ENCODE data around the gene MON2. TPM values are rescaled to one million over a fixed set of nuclear protein-coding genes. Genes with fewer than 3 reads are reported as not detected.
A peak's percentile ranks its signal among the peaks of the same experiment; 100 is the strongest.

MON2 gene
- total and polyA plus RNA-seq, 12 donors, result 13.9 to 78.2 (median 41.4) TPM

GRCh38 chr12:62588916-62589315 lies 122.3 kb downstream of the MON2 start:
- TF ChIP-seq CTCF (IDR thresholded peaks at IDR 0.05) (no peak), POLR2A (IDR thresholded peaks at IDR 0.05) (no peak)
- WGBS, 4 donors, result 96 to 100% (median 100%) methylated on average over 1 of the region's 1 CpG
- Histone ChIP-seq H3K27me3 (no peaks in the 10 kb centered on the region), H3K27ac (no peak overlapping the region), H3K9me3 (replicated peaks in 1 of 3) (no peaks in the 10 kb centered on the region), H3K4me3 (no peak overlapping the region), H3K36me3 (replicated peaks in 1 of 2) (peaks cover 0 to 9% of the 10 kb centered on the region in 2 donors), H3K4me1 (replicated peaks in 1 of 2) (no peaks in the 10 kb centered on the region)
- DNase-seq, result no peak
- intact Hi-C loops (cut with DNase I), result no loop called here

GRCh38 chr12:62597253-62597652 lies 130.6 kb downstream of the MON2 start:
- Histone ChIP-seq H3K4me3 (no peak overlapping the region), H3K9me3 (replicated peaks in 1 of 3) (no peaks in the 10 kb centered on the region)

GRCh38 chr12:62598846-62599245 lies 132.2 kb downstream of the MON2 start:
- Histone ChIP-seq H3K27me3 (no peaks in the 10 kb centered on the region), H3K4me3 (no peak overlapping the region), H3K4me1 (replicated peaks in 1 of 2) (peaks cover 6 to 8% of the 10 kb centered on the region in 2 donors), H3K27ac (no peak overlapping the region), H3K36me3 (replicated peaks in 1 of 2) (no peaks in the 10 kb centered on the region), H3K9me3 (replicated peaks in 1 of 3) (no peaks in the 10 kb centered on the region)
- DNase-seq, result no peak
- WGBS, 4 donors, result 93 to 97% (median 96%) methylated on average over 3 of the region's 3 CpGs
- TF ChIP-seq POLR2A (IDR thresholded peaks at IDR 0.05), result no peak
- TF ChIP-seq CTCF (IDR thresholded peaks at IDR 0.05), result no peak
- intact Hi-C loops (cut with DNase I), result no loop called here

More at GRCh38 chr12:62597253-62597652, 130.6 kb downstream of the MON2 start:
- no peak for DNase-seq
- TF ChIP-seq POLR2A (IDR thresholded peaks at IDR 0.05) (no peak), CTCF (IDR thresholded peaks at IDR 0.05) (no peak)
- WGBS, 4 donors, result 96 to 98% (median 98%) methylated on average over 3 of the region's 3 CpGs
- H3K27ac ChIP-seq, result no peak overlapping the region
- H3K4me1 ChIP-seq (replicated peaks in 1 of 2), result peaks cover 6 to 8% of the 10 kb centered on the region in 2 donors
- H3K36me3 ChIP-seq (replicated peaks in 1 of 2), result peaks cover 0 to 8% of the 10 kb centered on the region in 2 donors
- H3K27me3 ChIP-seq, result no peaks in the 10 kb centered on the region
- intact Hi-C loops (cut with DNase I), result no loop called here

- Histone ChIP-seq H3K27me3 (no peaks in the 10 kb centered on the region), H3K4me1 (replicated peaks in 1 of 2) (peaks cover 6 to 16% of the 10 kb centered on the region in 2 donors), H3K9me3 (replicated peaks in 1 of 3) (no peaks in the 10 kb centered on the region), H3K36me3 (replicated peaks in 1 of 2) (no peaks in the 10 kb centered on the region), H3K27ac (no peak overlapping the region), H3K4me3 (no peak overlapping the region)
- DNase-seq, result no peak
- peak in 2 of 6 experiments; percentile 10 to 11 for TF ChIP-seq CTCF (IDR thresholded peaks at IDR 0.05)
- no peak for TF ChIP-seq POLR2A (IDR thresholded peaks at IDR 0.05)
- intact Hi-C loops (cut with DNase I), result no loop called here
- 88 to 93% (median 92%) methylated on average over 5 of the region's 5 CpGs for WGBS, 4 donors
Measured at GRCh38 chr12:62599854-62600437, 133.3 kb downstream of the MON2 start.
